Astrocyte of the spinal cord (primary cell): ENCODE measurements around the gene LRP5.

Source experiments
- DNase-seq: peaks from one replicate; pipeline ENCODE4 v3.0.0; 2011; ENCODE audit warnings: low read depth, low spot score
- H3K4me3 ChIP-seq: 2 replicates; pipeline ENCODE4 v1.5.1; 2011; ENCODE audit warnings: low read depth, mild to moderate bottlenecking, low read length, moderate library complexity
- CTCF ChIP-seq: IDR thresholded peaks from 2 replicates; pipeline ENCODE4 v1.5.1; 2012; ENCODE audit warnings: low read depth, mild to moderate bottlenecking, low read length, inconsistent platforms
- in situ Hi-C: cut with HindIII; loops from 2 replicates; pipeline ENCODE4 v1.10.0; 2017; ENCODE audit warnings: low sequenced_read_pairs

Gene LRP5

GRCh38 chr11:68373189-68373814 lies 60.9 kb downstream of the LRP5 start:
- H3K4me3 ChIP-seq = no peak overlapping the region
- in situ Hi-C loops = no loop called here
- no peak for TF ChIP-seq CTCF
- peak; percentile 62 for DNase-seq

- no peak overlapping the region for H3K4me3 ChIP-seq
- DNase-seq = peak; percentile 29
- in situ Hi-C loops = no loop called here
- TF ChIP-seq CTCF = no peak
Observed at GRCh38 chr11:68373815-68374501, 61.6 kb downstream of the LRP5 start.

GRCh38 chr11:68374531-68374930 lies 62.1 kb downstream of the LRP5 start:
- no peak overlapping the region for H3K4me3 ChIP-seq
- in situ Hi-C loops = no loop called here
- DNase-seq = no peak
- TF ChIP-seq CTCF = no peak

GRCh38 chr11:68375337-68375736 lies 62.9 kb downstream of the LRP5 start:
- in situ Hi-C loops = no loop called here
- no peak for DNase-seq
- TF ChIP-seq CTCF = no peak
- H3K4me3 ChIP-seq = no peak overlapping the region

- no peak for DNase-seq
- in situ Hi-C loops = no loop called here
- no peak overlapping the region for H3K4me3 ChIP-seq
- TF ChIP-seq CTCF = no peak
Observed at GRCh38 chr11:68375766-68376165, 63.4 kb downstream of the LRP5 start.

GRCh38 chr11:68377389-68377795 lies 65.0 kb downstream of the LRP5 start:
- H3K4me3 ChIP-seq = no peak overlapping the region
- DNase-seq = no peak
- TF ChIP-seq CTCF = no peak
- in situ Hi-C loops = no loop called here
